Stimulated activated naive CD8-positive, alpha-beta T cell treated with anti-CD3 and anti-CD28 coated beads, Interleukin-15, Interleukin-2, amounts not matched to agents 100 ng/mL and 50 ng/mL, for 24 hours (primary cell): Measurements from ENCODE around the gene PARPBP.
A peak's percentile ranks its signal among the peaks of the same experiment; 100 is the strongest.
"Not testable (repeated sequence)": the region's sequence is repeated elsewhere in the genome, so short reads cannot be mapped to it uniquely, and the experiment has no call there.

Source experiments
- H3K27ac Mint-ChIP-seq: one replicate; pipeline ENCODE4 v1.8.0; 2021; ENCODE audit warnings: mild to moderate bottlenecking, mixed read lengths
- H3K27me3 Mint-ChIP-seq: one replicate; pipeline ENCODE4 v1.8.0; 2021; ENCODE audit warnings: mixed read lengths
- H3K36me3 Mint-ChIP-seq: one replicate; pipeline ENCODE4 v1.8.0; 2021; ENCODE audit warnings: low read depth, mixed read lengths
- H3K4me1 Mint-ChIP-seq: one replicate; pipeline ENCODE4 v1.8.0; 2021; ENCODE audit warnings: low read depth, mixed read lengths
- H3K4me3 Mint-ChIP-seq: one replicate; pipeline ENCODE4 v1.8.0; 2021; ENCODE audit warnings: mild to moderate bottlenecking, mixed read lengths
- H3K9me3 Mint-ChIP-seq: one replicate; pipeline ENCODE4 v1.8.0; 2021; ENCODE audit warnings: mixed read lengths

The PARPBP gene

GRCh38 chr12:102182635-102183034 is 62.7 kb downstream of the PARPBP start:
- no peaks in the 10 kb centered on the region for H3K9me3 Mint-ChIP-seq
- no peaks in the 10 kb centered on the region for H3K27me3 Mint-ChIP-seq
- H3K27ac Mint-ChIP-seq: no peak overlapping the region
- peaks cover 11% of the 10 kb centered on the region for H3K36me3 Mint-ChIP-seq
- no peaks in the 10 kb centered on the region for H3K4me1 Mint-ChIP-seq
- H3K4me3 Mint-ChIP-seq: no peak overlapping the region

- H3K27ac Mint-ChIP-seq: no peak overlapping the region
- H3K36me3 Mint-ChIP-seq: peaks cover 5% of the 10 kb centered on the region
Observed at GRCh38 chr12:102195826-102196225, 75.8 kb downstream of the PARPBP start.

GRCh38 chr12:102197789-102198188 is 77.8 kb downstream of the PARPBP start, which contains the start of gene PMCH:
PMCH (minus strand) TSS chr12:102197833; CDS start chr12:102197770, 63 bp downstream.
- Mint-ChIP-seq H3K4me3 (no peak within 1 kb of the TSS), H3K27me3 (no peaks in the 10 kb centered on the region), H3K9me3 (no peaks in the 10 kb centered on the region), H3K27ac (peak within 1 kb of the TSS; percentile 45), H3K36me3 (peaks cover 9% of the 10 kb centered on the region), H3K4me1 (peaks cover 11% of the 10 kb centered on the region)

More at GRCh38 chr12:102195826-102196225, 75.8 kb downstream of the PARPBP start:
- H3K4me3 Mint-ChIP-seq: no peak overlapping the region
- no peaks in the 10 kb centered on the region for H3K27me3 Mint-ChIP-seq
- no peaks in the 10 kb centered on the region for H3K9me3 Mint-ChIP-seq
- peaks cover 11% of the 10 kb centered on the region for H3K4me1 Mint-ChIP-seq

GRCh38 chr12:102201436-102202061 is 81.6 kb downstream of the PARPBP start:
- Mint-ChIP-seq H3K27ac (no peak overlapping the region), H3K4me1 (peaks cover 18% of the 10 kb centered on the region), H3K27me3 (no peaks in the 10 kb centered on the region), H3K36me3 (peaks cover 19% of the 10 kb centered on the region), H3K4me3 (no peak overlapping the region), H3K9me3 (peaks cover 7% of the 10 kb centered on the region)

GRCh38 chr12:102202556-102202955 is 82.6 kb downstream of the PARPBP start:
- H3K9me3 Mint-ChIP-seq: peaks cover 12% of the 10 kb centered on the region
- H3K4me1 Mint-ChIP-seq: peaks cover 10% of the 10 kb centered on the region
- H3K27ac Mint-ChIP-seq: no peak overlapping the region
- no peaks in the 10 kb centered on the region for H3K27me3 Mint-ChIP-seq
- no peak overlapping the region for H3K4me3 Mint-ChIP-seq
- peaks cover 23% of the 10 kb centered on the region for H3K36me3 Mint-ChIP-seq

- H3K9me3 Mint-ChIP-seq: peaks cover 21% of the 10 kb centered on the region
- H3K4me1 Mint-ChIP-seq: peaks cover 7% of the 10 kb centered on the region
- H3K27me3 Mint-ChIP-seq: no peaks in the 10 kb centered on the region
- peaks cover 35% of the 10 kb centered on the region for H3K36me3 Mint-ChIP-seq
- peak overlapping the region; percentile 52 for H3K27ac Mint-ChIP-seq
- no peak overlapping the region for H3K4me3 Mint-ChIP-seq
Observed at GRCh38 chr12:102204025-102204424, 84.0 kb downstream of the PARPBP start.

- Mint-ChIP-seq H3K36me3 (no peaks in the 10 kb centered on the region), H3K27ac (no peak overlapping the region), H3K4me1 (no peaks in the 10 kb centered on the region), H3K9me3 (no peaks in the 10 kb centered on the region), H3K4me3 (no peak overlapping the region), H3K27me3 (no peaks in the 10 kb centered on the region)
Observed at GRCh38 chr12:102215992-102216691, 96.2 kb downstream of the PARPBP start.

GRCh38 chr12:102220736-102221135 is 100.8 kb downstream of the PARPBP start:
- H3K4me3 Mint-ChIP-seq: no peak overlapping the region
- H3K9me3 Mint-ChIP-seq: no peaks in the 10 kb centered on the region
- no peaks in the 10 kb centered on the region for H3K4me1 Mint-ChIP-seq
- no peaks in the 10 kb centered on the region for H3K27me3 Mint-ChIP-seq
- H3K36me3 Mint-ChIP-seq: no peaks in the 10 kb centered on the region
- no peak overlapping the region for H3K27ac Mint-ChIP-seq

GRCh38 chr12:102227954-102228353 is 108.0 kb downstream of the PARPBP start:
- H3K4me1 Mint-ChIP-seq: no peaks in the 10 kb centered on the region
- H3K9me3 Mint-ChIP-seq: no peaks in the 10 kb centered on the region
- H3K27ac Mint-ChIP-seq: no peak overlapping the region

GRCh38 chr12:102232036-102232435 is 112.1 kb downstream of the PARPBP start:
- Mint-ChIP-seq H3K36me3 (no peaks in the 10 kb centered on the region), H3K27me3 (peaks cover 16% of the 10 kb centered on the region), H3K27ac (no peak overlapping the region), H3K9me3 (no peaks in the 10 kb centered on the region), H3K4me1 (no peaks in the 10 kb centered on the region), H3K4me3 (no peak overlapping the region)

More at GRCh38 chr12:102227954-102228353, 108.0 kb downstream of the PARPBP start:
- Mint-ChIP-seq H3K4me3 (no peak overlapping the region), H3K27me3 (peaks cover 4% of the 10 kb centered on the region), H3K36me3 (no peaks in the 10 kb centered on the region)

GRCh38 chr12:102232446-102232845 is 112.5 kb downstream of the PARPBP start:
- Mint-ChIP-seq H3K27ac (no peak overlapping the region), H3K4me1 (no peaks in the 10 kb centered on the region), H3K4me3 (no peak overlapping the region), H3K9me3 (no peaks in the 10 kb centered on the region), H3K36me3 (no peaks in the 10 kb centered on the region), H3K27me3 (peaks cover 16% of the 10 kb centered on the region)

GRCh38 chr12:102234599-102234998 is 114.6 kb downstream of the PARPBP start:
- Mint-ChIP-seq H3K27me3 (peaks cover 20% of the 10 kb centered on the region), H3K36me3 (no peaks in the 10 kb centered on the region), H3K4me3 (no peak overlapping the region), H3K9me3 (no peaks in the 10 kb centered on the region), H3K4me1 (no peaks in the 10 kb centered on the region), H3K27ac (no peak overlapping the region)

GRCh38 chr12:102240859-102241258 is 120.9 kb downstream of the PARPBP start:
- H3K36me3 Mint-ChIP-seq, H3K4me1 Mint-ChIP-seq, H3K4me3 Mint-ChIP-seq, H3K27ac Mint-ChIP-seq: not testable (repeated sequence)
- Mint-ChIP-seq H3K27me3 (peaks cover 19% of the 10 kb centered on the region), H3K9me3 (peaks cover 15% of the 10 kb centered on the region)
